Panc1 (cell line): ENCODE data around the gene LY6G6F. TPM values are rescaled to one million over a fixed set of nuclear protein-coding genes. Genes with fewer than 3 reads are reported as not detected.

ENCODE experiments used
- ATAC-seq: fragments of 200-7000 bp; cut with Tn5 transposase; 2 replicates; pipeline ENCODE4 v1.9.1; 2020; ENCODE audit warnings: mild to moderate bottlenecking, moderate library complexity
- BruUV-seq: library from RNA; stranded (reverse); fragments of 400-500 nt; replicated peaks from 2 replicates; lab custom pipeline; 2021; lab: Mats Ljungman, UMichigan
- CTCF ChIA-PET: fragments of 300-600 bp; sonication (Branson Sonifier 250); formaldehyde crosslinking; loops from one replicate; lab custom pipeline; 2022; ENCODE audit warnings: antibody characterized with exemption; lab: Charles Lee
- POLR2A ChIA-PET: fragments of 300-600 bp; sonication (Branson Sonifier 250); formaldehyde crosslinking; loops from one replicate; lab custom pipeline; 2022; ENCODE audit warnings: antibody characterized with exemption; lab: Charles Lee
- DNase-seq: peaks from one replicate; pipeline ENCODE4 v3.0.0-alpha.2; 2010; ENCODE audit warnings: low read depth, low spot score
- H3K27ac ChIP-seq: 2 replicates; pipeline ENCODE4 v1.5.1; 2011; ENCODE audit warnings: mild to moderate bottlenecking, low read length, inconsistent platforms
- H3K27me3 ChIP-seq: fragments of 200-500 bp; sonication (Bioruptor generic); 2 replicates; pipeline ENCODE4 v1.6.0; 2014; ENCODE audit warnings: low read length, inconsistent platforms; ENCODE audit not compliant: control insufficient read depth, insufficient read depth
- H3K36me3 ChIP-seq: fragments of 200-500 bp; sonication (Bioruptor generic); 2 replicates; pipeline ENCODE4 v1.5.1; 2014; ENCODE audit warnings: inconsistent platforms, mild to moderate bottlenecking, low read length, moderate library complexity; ENCODE audit not compliant: control insufficient read depth, insufficient read depth
- H3K4me1 ChIP-seq: 2 replicates; pipeline ENCODE4 v1.5.1; 2011; ENCODE audit warnings: inconsistent platforms, mild to moderate bottlenecking, low read length, moderate library complexity; ENCODE audit not compliant: control insufficient read depth, insufficient read depth
- H3K4me3 ChIP-seq, 2 experiments: 2 replicates each; pipeline ENCODE4 v1.5.1; 2011 to 2012; ENCODE audit warnings: low read depth in 2 of 2, low read length in 2 of 2, mild to moderate bottlenecking in 2 of 2, inconsistent platforms in 1 of 2, moderate library complexity in 1 of 2
- H3K9me3 ChIP-seq: fragments of 200-500 bp; sonication (Bioruptor generic); 2 replicates; pipeline ENCODE4 v1.5.1; 2014; ENCODE audit warnings: low read depth, mild to moderate bottlenecking, inconsistent platforms, low read length, moderate library complexity; ENCODE audit not compliant: control insufficient read depth, insufficient read depth
- CTCF ChIP-seq: fragments of 450-650 bp; IDR thresholded peaks from 2 replicates; pipeline ENCODE4 v1.5.1; 2017; ENCODE audit warnings: mild to moderate bottlenecking
- POLR2AphosphoS5 ChIP-seq: IDR thresholded peaks from 2 replicates; pipeline ENCODE4 v1.6.1; 2012; ENCODE audit warnings: mild to moderate bottlenecking, low read depth, low read length, moderate library complexity
- SIN3A ChIP-seq: IDR thresholded peaks from 2 replicates; pipeline ENCODE4 v1.6.1; 2012; ENCODE audit warnings: low read depth, mild to moderate bottlenecking, low read length, moderate library complexity, borderline replicate concordance; ENCODE audit not compliant: insufficient read depth
- TCF7L2 ChIP-seq: IDR thresholded peaks from 2 replicates; pipeline ENCODE4 v1.6.1; 2011; ENCODE audit warnings: mild to moderate bottlenecking, low read depth, low read length, inconsistent platforms
- in situ Hi-C: cut with HindIII; loops from 2 replicates; pipeline ENCODE4 v1.10.0; 2016; ENCODE audit warnings: low sequenced_read_pairs, low pct_unique_long_range_greater_than_20kb
- intact Hi-C: fragments of 100-400 bp; cut with micrococcal nuclease; formaldehyde crosslinking; loops from one replicate; pipeline ENCODE4 v1.10.0; 2022; ENCODE audit not compliant: unreplicated experiment
- total RNA-seq: library from RNA; stranded (reverse); gene quantifications from one replicate; pipeline ENCODE4 v1.2.1, GENCODE V29; 2021; ENCODE audit not compliant: unreplicated experiment
- TF ChIP-seq, protein P1 (sequence below), 2 experiments: IDR thresholded peaks; 2 replicates each; pipeline ENCODE4 v1.6.1; 2011 to 2012; ENCODE audit warnings: low read depth in 2 of 2, control low read depth in 1 of 2, low read length in 1 of 2, mild to moderate bottlenecking in 1 of 2, moderate library complexity in 1 of 2; ENCODE audit not compliant: insufficient read depth in 1 of 2

LY6G6F gene
- total RNA-seq, 1 experiment from 2014 or later: not detected

- no peaks in the 10 kb centered on the region for H3K27me3 ChIP-seq
- no peak for ATAC-seq
- ChIA-PET POLR2A (interaction anchor here (0.6 to 0.8 kb wide), 6 partner anchors 64 to 1015 kb away, joined by 3 to 11 read pairs (median 8); partner anchors contain the start of gene NEU1), CTCF (no interaction called here)
- in situ Hi-C loops (no loop called here), intact Hi-C loops (loop anchor here (10.0 kb wide), 1 partner anchor 100 kb away; no protein-coding TSS in a partner anchor)
- TF ChIP-seq TCF7L2: no peak
- no peak for TF ChIP-seq POLR2AphosphoS5
- TF ChIP-seq SIN3A: no peak
- TF ChIP-seq, protein P1, sequence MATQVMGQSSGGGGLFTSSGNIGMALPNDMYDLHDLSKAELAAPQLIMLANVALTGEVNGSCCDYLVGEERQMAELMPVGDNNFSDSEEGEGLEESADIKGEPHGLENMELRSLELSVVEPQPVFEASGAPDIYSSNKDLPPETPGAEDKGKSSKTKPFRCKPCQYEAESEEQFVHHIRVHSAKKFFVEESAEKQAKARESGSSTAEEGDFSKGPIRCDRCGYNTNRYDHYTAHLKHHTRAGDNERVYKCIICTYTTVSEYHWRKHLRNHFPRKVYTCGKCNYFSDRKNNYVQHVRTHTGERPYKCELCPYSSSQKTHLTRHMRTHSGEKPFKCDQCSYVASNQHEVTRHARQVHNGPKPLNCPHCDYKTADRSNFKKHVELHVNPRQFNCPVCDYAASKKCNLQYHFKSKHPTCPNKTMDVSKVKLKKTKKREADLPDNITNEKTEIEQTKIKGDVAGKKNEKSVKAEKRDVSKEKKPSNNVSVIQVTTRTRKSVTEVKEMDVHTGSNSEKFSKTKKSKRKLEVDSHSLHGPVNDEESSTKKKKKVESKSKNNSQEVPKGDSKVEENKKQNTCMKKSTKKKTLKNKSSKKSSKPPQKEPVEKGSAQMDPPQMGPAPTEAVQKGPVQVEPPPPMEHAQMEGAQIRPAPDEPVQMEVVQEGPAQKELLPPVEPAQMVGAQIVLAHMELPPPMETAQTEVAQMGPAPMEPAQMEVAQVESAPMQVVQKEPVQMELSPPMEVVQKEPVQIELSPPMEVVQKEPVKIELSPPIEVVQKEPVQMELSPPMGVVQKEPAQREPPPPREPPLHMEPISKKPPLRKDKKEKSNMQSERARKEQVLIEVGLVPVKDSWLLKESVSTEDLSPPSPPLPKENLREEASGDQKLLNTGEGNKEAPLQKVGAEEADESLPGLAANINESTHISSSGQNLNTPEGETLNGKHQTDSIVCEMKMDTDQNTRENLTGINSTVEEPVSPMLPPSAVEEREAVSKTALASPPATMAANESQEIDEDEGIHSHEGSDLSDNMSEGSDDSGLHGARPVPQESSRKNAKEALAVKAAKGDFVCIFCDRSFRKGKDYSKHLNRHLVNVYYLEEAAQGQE (IDR thresholded peaks at IDR 0.05; ENCODE audit: insufficient read depth in 1 of 2, low read depth in 2 of 2, low read length in 1 of 2): no peak
- no peak for TF ChIP-seq CTCF
- peaks cover 63% of the 10 kb centered on the region for H3K4me1 ChIP-seq
- H3K9me3 ChIP-seq: no peaks in the 10 kb centered on the region
- BruUV-seq: no TSS peak
- no peak for DNase-seq
- peak overlapping the region; percentile 100 for H3K27ac ChIP-seq
- peaks cover 21% of the 10 kb centered on the region for H3K36me3 ChIP-seq
- H3K4me3 ChIP-seq: peak overlapping the region; percentile 99 to 100
These were observed 28.2 kb downstream of the LY6G6F start for GRCh38 chr6:31734821-31735406.

- ATAC-seq: peak; percentile 69
- Histone ChIP-seq H3K4me3 (peak within 1 kb of the TSS; percentile 99 to 100), H3K27ac (peak within 1 kb of the TSS; percentile 100), H3K27me3 (no peaks in the 10 kb centered on the region), H3K36me3 (peaks cover 21% of the 10 kb centered on the region), H3K4me1 (peaks cover 57% of the 10 kb centered on the region), H3K9me3 (no peaks in the 10 kb centered on the region)
- POLR2A ChIA-PET: interaction anchor here (0.6 kb wide), 1 partner anchor 78 kb away, joined by 10 read pairs; the partner anchor contains the start of gene HSPA1L
- 0 out of 2 replicates have a peak, but pooled peaks have one; percentile 54 for TF ChIP-seq SIN3A
- peak; percentile 83 for TF ChIP-seq POLR2AphosphoS5
- TF ChIP-seq TCF7L2: peak; percentile 50; the same call in 1 of the 2 replicates
- TF ChIP-seq, protein P1 (IDR thresholded peaks at IDR 0.05; ENCODE audit: insufficient read depth in 1 of 2, low read depth in 2 of 2, low read length in 1 of 2): no peak
- no peak for TF ChIP-seq CTCF
- intact Hi-C loops: loop anchor here (10.0 kb wide), 1 partner anchor 99 kb away; no protein-coding TSS in a partner anchor
- in situ Hi-C loops: no loop called here
- no peak for DNase-seq
- no TSS peak for BruUV-seq
- CTCF ChIA-PET: interaction anchor here (0.6 kb wide), 1 partner anchor 152 kb away, joined by 3 read pairs; no protein-coding TSS in a partner anchor
These were observed 29.5 kb downstream of the LY6G6F start, which contains the start of gene CLIC1 for GRCh38 chr6:31736021-31736767. CLIC1 (minus strand) TSS chr6:31736530; CDS start chr6:31736300, 230 bp downstream.
